Measurements from ENCODE around the gene LRRTM4. TPM values are rescaled to one million over a fixed set of nuclear protein-coding genes. Genes with fewer than 3 reads are reported as not detected.

Gene LRRTM4
- total RNA-seq, 1 donor from 2014 or later: 0.41 TPM

- intact Hi-C loops (cut with DNase I): no loop called here
- H3K4me3 ChIP-seq: no peak overlapping the region
- no peak overlapping the region for H3K27ac ChIP-seq
- no peak for ATAC-seq
- no peak for TF ChIP-seq CTCF (IDR thresholded peaks at IDR 0.05)
- no peak for DNase-seq
- no peaks in the 10 kb centered on the region for H3K27me3 ChIP-seq
- H3K9me3 ChIP-seq: no peaks in the 10 kb centered on the region
- no peaks in the 10 kb centered on the region for H3K36me3 ChIP-seq
- no peaks in the 10 kb centered on the region for H3K4me1 ChIP-seq
Observed at GRCh38 chr2:77017355-77017745, 504.8 kb downstream of the LRRTM4 start.

GRCh38 chr2:77016443-77017354 lies 505.5 kb downstream of the LRRTM4 start:
- Histone ChIP-seq H3K4me1 (no peaks in the 10 kb centered on the region), H3K4me3 (no peak overlapping the region), H3K9me3 (no peaks in the 10 kb centered on the region), H3K27ac (no peak overlapping the region), H3K36me3 (no peaks in the 10 kb centered on the region), H3K27me3 (no peaks in the 10 kb centered on the region)
- intact Hi-C loops (cut with DNase I): no loop called here
- DNase-seq (no peak), ATAC-seq (no peak)
- no peak for TF ChIP-seq CTCF (IDR thresholded peaks at IDR 0.05)

GRCh38 chr2:77013953-77014352 lies 508.2 kb downstream of the LRRTM4 start:
- ATAC-seq (no peak), DNase-seq (no peak)
- intact Hi-C loops (cut with DNase I): no loop called here
- H3K27me3 ChIP-seq: no peaks in the 10 kb centered on the region
- H3K36me3 ChIP-seq: no peaks in the 10 kb centered on the region
- H3K9me3 ChIP-seq: no peaks in the 10 kb centered on the region
- no peak for TF ChIP-seq CTCF (IDR thresholded peaks at IDR 0.05)
- H3K4me3 ChIP-seq: no peak overlapping the region
- no peak overlapping the region for H3K27ac ChIP-seq
- H3K4me1 ChIP-seq: no peaks in the 10 kb centered on the region

DNA sequence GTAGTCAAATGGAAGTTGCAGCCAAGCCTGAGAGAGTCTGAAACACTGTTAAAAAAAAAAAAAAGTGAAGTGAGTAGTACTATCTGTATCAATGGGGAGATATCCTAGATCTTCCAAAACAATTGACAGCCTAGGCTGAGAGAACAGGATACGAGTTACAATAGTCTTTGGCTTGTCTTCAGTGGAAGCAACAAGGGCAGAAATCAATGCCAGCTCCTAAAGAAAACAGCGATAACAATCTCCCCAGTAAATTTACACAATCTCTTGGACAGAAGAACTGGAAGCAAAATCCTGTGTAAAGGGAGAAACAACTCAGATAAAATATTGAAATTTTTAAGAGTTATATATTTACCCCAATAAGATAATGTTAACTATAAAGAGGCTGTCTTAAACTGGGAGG lies 508.7 kb downstream of the LRRTM4 start:
- Histone ChIP-seq H3K9me3 (no peaks in the 10 kb centered on the region), H3K4me3 (no peak overlapping the region), H3K4me1 (no peaks in the 10 kb centered on the region), H3K27me3 (no peaks in the 10 kb centered on the region), H3K27ac (no peak overlapping the region), H3K36me3 (no peaks in the 10 kb centered on the region)
- ATAC-seq (no peak), DNase-seq (no peak)
- no peak for TF ChIP-seq CTCF (IDR thresholded peaks at IDR 0.05)
- intact Hi-C loops (cut with DNase I): no loop called here

GRCh38 chr2:77009307-77009706 lies 512.9 kb downstream of the LRRTM4 start:
- H3K4me1 ChIP-seq: no peaks in the 10 kb centered on the region
- no peak overlapping the region for H3K4me3 ChIP-seq
- DNase-seq (no peak), ATAC-seq (no peak)
- intact Hi-C loops (cut with DNase I): no loop called here
- no peak for TF ChIP-seq CTCF (IDR thresholded peaks at IDR 0.05)
- no peaks in the 10 kb centered on the region for H3K9me3 ChIP-seq
- no peaks in the 10 kb centered on the region for H3K36me3 ChIP-seq
- H3K27ac ChIP-seq: no peak overlapping the region
- no peaks in the 10 kb centered on the region for H3K27me3 ChIP-seq

Data from upper lobe of right lung (tissue), 1 donor.